ENCODE data around the gene ZNF484. TPM values are rescaled to one million over a fixed set of nuclear protein-coding genes. Genes with fewer than 3 reads are reported as not detected.

The ZNF484 gene
- total and polyA plus RNA-seq, 2 donors (not counting 3 experiments of a cell fraction or from before 2014, with no cell fraction given), result 0.88 to 7.2 TPM

DNA sequence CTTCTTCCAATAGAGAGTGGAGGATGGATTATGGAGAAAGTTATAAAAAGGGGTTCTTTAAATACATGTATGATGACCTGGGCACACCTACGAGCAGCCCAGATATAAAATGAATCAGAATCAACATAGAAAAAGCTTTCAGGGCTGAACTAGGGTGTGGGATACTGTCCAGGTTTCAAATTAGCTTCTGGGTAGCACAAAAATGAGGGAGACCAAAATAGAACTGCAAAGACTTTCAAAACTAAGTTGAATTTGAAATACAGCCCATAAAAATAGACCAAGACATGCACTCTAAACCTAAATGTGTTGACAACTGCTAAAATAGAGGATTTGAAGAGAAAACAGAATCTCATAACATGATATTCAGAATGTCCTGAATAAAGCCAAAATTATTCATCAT is 17.0 kb downstream of the ZNF484 start:
- peaks cover 6% of the 10 kb centered on the region for H3K79me2 ChIP-seq (ENCODE audit: control insufficient read depth, insufficient read depth, low read length)
- FAIRE-seq (no peak), DNase-seq (ENCODE audit: low read depth, low spot score) (no peak)
- no peak overlapping the region for H2AFZ ChIP-seq (ENCODE audit: low read depth, low read length)
- H3K4me1 ChIP-seq (ENCODE audit: control insufficient read depth, extremely low read depth, insufficient read depth, low read length), result no peaks in the 10 kb centered on the region
- H4K20me1 ChIP-seq (replicated peaks; ENCODE audit: control insufficient read depth, extremely low read depth, insufficient read depth, low read length), result no peaks in the 10 kb centered on the region
- intact Hi-C loops (cut with micrococcal nuclease), result no loop called here
- dilution Hi-C loops (cut with MboI; ENCODE audit: extremely low pct_ligation_motif_present, low sequenced_read_pairs), result no loop called here
- no peaks in the 10 kb centered on the region for H3K27me3 ChIP-seq (ENCODE audit: control insufficient read depth in 2 of 2, insufficient read depth in 2 of 2, low read length in 2 of 2)
- POLR2A ChIA-PET, result no interaction called here
- no peak overlapping the region for H3K9ac ChIP-seq (replicated peaks; ENCODE audit: extremely low read depth, insufficient read depth, low read length)
- BruUV-seq (replicated peaks), result no TSS peak
- H3K27ac ChIP-seq (ENCODE audit: insufficient read depth, low read depth, low read length), result no peak overlapping the region
- no peak for TF ChIP-seq POLR2A (IDR thresholded peaks at IDR 0.05; ENCODE audit: low read depth, low read length)
- TF ChIP-seq, protein P1, sequence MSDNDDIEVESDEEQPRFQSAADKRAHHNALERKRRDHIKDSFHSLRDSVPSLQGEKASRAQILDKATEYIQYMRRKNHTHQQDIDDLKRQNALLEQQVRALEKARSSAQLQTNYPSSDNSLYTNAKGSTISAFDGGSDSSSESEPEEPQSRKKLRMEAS (IDR thresholded peaks at IDR 0.05; ENCODE audit: insufficient read depth, insufficient read length), result no peak
- no peak for TF ChIP-seq MYC (IDR thresholded peaks at IDR 0.05; ENCODE audit: low read depth, low read length)
- TF ChIP-seq FOS (IDR thresholded peaks at IDR 0.05; ENCODE audit: borderline replicate concordance, insufficient read depth, low read length), result no peak
- TF ChIP-seq GATA2 (IDR thresholded peaks at IDR 0.05; ENCODE audit: insufficient read depth, insufficient read length, low read depth, low read length), result no peak
- no peak for TF ChIP-seq EZH2 (IDR thresholded peaks at IDR 0.05; ENCODE audit: borderline replicate concordance, low read depth, low read length, severe bottlenecking)
- TF ChIP-seq POLR2AphosphoS5 (IDR thresholded peaks at IDR 0.05; ENCODE audit: insufficient read depth, low read depth, low read length), result no peak
- TF ChIP-seq, protein P2, sequence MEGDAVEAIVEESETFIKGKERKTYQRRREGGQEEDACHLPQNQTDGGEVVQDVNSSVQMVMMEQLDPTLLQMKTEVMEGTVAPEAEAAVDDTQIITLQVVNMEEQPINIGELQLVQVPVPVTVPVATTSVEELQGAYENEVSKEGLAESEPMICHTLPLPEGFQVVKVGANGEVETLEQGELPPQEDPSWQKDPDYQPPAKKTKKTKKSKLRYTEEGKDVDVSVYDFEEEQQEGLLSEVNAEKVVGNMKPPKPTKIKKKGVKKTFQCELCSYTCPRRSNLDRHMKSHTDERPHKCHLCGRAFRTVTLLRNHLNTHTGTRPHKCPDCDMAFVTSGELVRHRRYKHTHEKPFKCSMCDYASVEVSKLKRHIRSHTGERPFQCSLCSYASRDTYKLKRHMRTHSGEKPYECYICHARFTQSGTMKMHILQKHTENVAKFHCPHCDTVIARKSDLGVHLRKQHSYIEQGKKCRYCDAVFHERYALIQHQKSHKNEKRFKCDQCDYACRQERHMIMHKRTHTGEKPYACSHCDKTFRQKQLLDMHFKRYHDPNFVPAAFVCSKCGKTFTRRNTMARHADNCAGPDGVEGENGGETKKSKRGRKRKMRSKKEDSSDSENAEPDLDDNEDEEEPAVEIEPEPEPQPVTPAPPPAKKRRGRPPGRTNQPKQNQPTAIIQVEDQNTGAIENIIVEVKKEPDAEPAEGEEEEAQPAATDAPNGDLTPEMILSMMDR (IDR thresholded peaks at IDR 0.05; ENCODE audit: extremely low read depth in 1 of 2, insufficient read depth in 1 of 2, low read depth in 1 of 2, low read length in 2 of 2), result no peak
- TF ChIP-seq JUN (IDR thresholded peaks at IDR 0.05; ENCODE audit: borderline replicate concordance, insufficient read depth, insufficient read length, low read depth), result no peak
- CTCF ChIA-PET, result no interaction called here
- peaks cover 3 to 5% of the 10 kb centered on the region in 2 experiments for H3K36me3 ChIP-seq (ENCODE audit: control insufficient read depth in 2 of 2, extremely low read depth in 1 of 2, insufficient read depth in 2 of 2, low read length in 2 of 2)
- no peak overlapping the region for H3K4me2 ChIP-seq (ENCODE audit: insufficient read depth, low read length)
- H3K9me1 ChIP-seq (replicated peaks; ENCODE audit: control insufficient read depth, extremely low read depth, insufficient read depth, low read length), result no peaks in the 10 kb centered on the region
- no peaks in the 10 kb centered on the region for H3K9me3 ChIP-seq (replicated peaks; ENCODE audit: control insufficient read depth, insufficient read depth, low read length)
- no peak overlapping the region for H3K4me3 ChIP-seq (replicated peaks in 1 of 3; ENCODE audit: insufficient read depth in 1 of 3, low read depth in 1 of 3, low read length in 3 of 3)
